GM12891 (cell line): ENCODE data around the gene ANKRD44.

ENCODE experiments used
- PAX5 ChIP-seq: IDR thresholded peaks from 2 replicates; pipeline ENCODE4 v1.6.1; 2011; ENCODE audit warnings: low read length, moderate library complexity, mild to moderate bottlenecking; ENCODE audit not compliant: insufficient read depth, severe bottlenecking
- POLR2A ChIP-seq: IDR thresholded peaks from 2 replicates; pipeline ENCODE4 v1.6.1; 2011; ENCODE audit warnings: low read depth, low read length, control low read depth
- POLR2AphosphoS5 ChIP-seq: IDR thresholded peaks from 2 replicates; pipeline ENCODE4 v1.6.1; 2011; ENCODE audit warnings: low read depth, low read length, control low read depth
- POU2F2 ChIP-seq: IDR thresholded peaks from 2 replicates; pipeline ENCODE4 v1.6.1; 2011; ENCODE audit warnings: low read depth, mild to moderate bottlenecking, control low read depth, low read length, moderate library complexity
- SPI1 ChIP-seq: IDR thresholded peaks from 2 replicates; pipeline ENCODE4 v1.6.1; 2011; ENCODE audit warnings: low read depth, low read length, control low read depth
- TAF1 ChIP-seq: IDR thresholded peaks from 2 replicates; pipeline ENCODE4 v1.6.1; 2011; ENCODE audit warnings: low read depth, low read length, control low read depth

DNA sequence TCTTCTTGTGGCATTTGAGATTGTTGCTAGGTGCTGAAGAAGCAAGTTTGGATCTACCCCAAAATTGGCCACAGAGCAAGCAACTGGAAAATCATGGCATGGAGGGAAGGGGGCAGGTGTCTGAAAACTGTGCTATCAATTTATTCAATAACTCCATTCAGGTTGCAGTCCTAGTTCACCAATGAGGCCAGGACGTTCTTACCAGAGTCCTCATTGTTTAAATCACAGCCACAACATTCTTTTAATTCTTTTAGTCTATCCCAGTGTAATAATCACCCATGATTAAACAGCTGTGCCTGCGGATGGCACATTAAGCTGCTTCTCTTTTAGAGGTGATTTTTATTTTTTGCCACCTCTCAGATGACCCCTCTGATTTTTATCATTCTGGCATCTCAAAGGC lies 103.5 kb downstream of the ANKRD44 start:
- no peak for TF ChIP-seq POLR2A
- no peak for TF ChIP-seq TAF1
- no peak for TF ChIP-seq POLR2AphosphoS5
- TF ChIP-seq POU2F2 = no peak
- TF ChIP-seq SPI1 = no peak
- no peak for TF ChIP-seq PAX5
